Testis (tissue), 3 donors: ENCODE results near the gene CMTM4. TPM values are rescaled to one million over a fixed set of nuclear protein-coding genes. Genes with fewer than 3 reads are reported as not detected.

Experiments
- DNase-seq: peaks from one replicate; pipeline ENCODE4 v3.0.0-alpha.2; 2019
- H3K27ac ChIP-seq, 2 donors: fragments of 200-600 bp; sonication (generic); one replicate each; pipeline ENCODE4 v1.5.1; 2019
- H3K27me3 ChIP-seq: fragments of 200-600 bp; sonication (generic); one replicate; pipeline ENCODE4 v1.5.1; 2019
- H3K36me3 ChIP-seq: fragments of 200-600 bp; sonication (generic); one replicate; pipeline ENCODE4 v1.5.1; 2017; ENCODE audit warnings: low read depth; ENCODE audit errors: missing control alignments
- H3K4me1 ChIP-seq: fragments of 200-600 bp; sonication (generic); one replicate; pipeline ENCODE4 v1.5.1; 2019
- H3K4me3 ChIP-seq, 2 donors: fragments of 200-600 bp; sonication (generic); one replicate each; pipeline ENCODE4 v1.5.1; 2017 to 2019
- H3K9me3 ChIP-seq: fragments of 200-600 bp; sonication (generic); one replicate; pipeline ENCODE4 v1.5.1; 2017
- POLR2A ChIP-seq: fragments of 450-650 bp; IDR thresholded peaks from one replicate; pipeline ENCODE4 v1.6.1; 2017; ENCODE audit warnings: antibody characterized with exemption, mild to moderate bottlenecking, moderate library complexity
- WGBS, 2 donors: methylation state at CpG; one replicate each; pipeline ENCODE4 v1.1.5; 2018; 5-methylcytosine and 5-hydroxymethylcytosine counted together
- intact Hi-C: fragments of 100-400 bp; cut with DNase I; formaldehyde crosslinking; loops from one replicate; pipeline ENCODE4 v1.15.1; 2023; ENCODE audit warnings: low total_unique reads
- polyA plus RNA-seq: library from polyadenylated mRNA; stranded (reverse); fragments of 350-450 nt; fragmentation: Illumina TruSeq; extraction: RNeasy Lipid Tissue Mini Kit (QIAGEN cat#74804); gene quantifications from one replicate; pipeline ENCODE4 v1.2.3, GENCODE V29; 2014; ENCODE audit warnings: low read depth, low replicate concordance; ENCODE audit not compliant: insufficient read depth
- total RNA-seq, 2 donors: library from RNA; depleted of rRNA; stranded (reverse); fragments of >200 nt; gene quantifications; one replicate each; pipeline ENCODE4 v1.2.3, GENCODE V29; 2016
- TF ChIP-seq, protein P1 (sequence below), 3 experiments: fragments of 450-650 bp in 2 of 3; fragments of 200-600 bp in 1 of 3; sonication (generic) in 1 of 3; IDR thresholded peaks; one replicate each; pipeline ENCODE4 v1.5.1; 2016 to 2019; ENCODE audit warnings: antibody characterized with exemption in 3 of 3, mild to moderate bottlenecking in 2 of 3, moderate library complexity in 1 of 3

The CMTM4 gene
- total and polyA plus RNA-seq, 3 donors from 2014 or later: 22.2 to 59.2 (median 50.9) TPM

- no peaks in the 10 kb centered on the region for H3K36me3 ChIP-seq
- peaks cover 13% of the 10 kb centered on the region for H3K4me1 ChIP-seq
- TF ChIP-seq, protein P1, sequence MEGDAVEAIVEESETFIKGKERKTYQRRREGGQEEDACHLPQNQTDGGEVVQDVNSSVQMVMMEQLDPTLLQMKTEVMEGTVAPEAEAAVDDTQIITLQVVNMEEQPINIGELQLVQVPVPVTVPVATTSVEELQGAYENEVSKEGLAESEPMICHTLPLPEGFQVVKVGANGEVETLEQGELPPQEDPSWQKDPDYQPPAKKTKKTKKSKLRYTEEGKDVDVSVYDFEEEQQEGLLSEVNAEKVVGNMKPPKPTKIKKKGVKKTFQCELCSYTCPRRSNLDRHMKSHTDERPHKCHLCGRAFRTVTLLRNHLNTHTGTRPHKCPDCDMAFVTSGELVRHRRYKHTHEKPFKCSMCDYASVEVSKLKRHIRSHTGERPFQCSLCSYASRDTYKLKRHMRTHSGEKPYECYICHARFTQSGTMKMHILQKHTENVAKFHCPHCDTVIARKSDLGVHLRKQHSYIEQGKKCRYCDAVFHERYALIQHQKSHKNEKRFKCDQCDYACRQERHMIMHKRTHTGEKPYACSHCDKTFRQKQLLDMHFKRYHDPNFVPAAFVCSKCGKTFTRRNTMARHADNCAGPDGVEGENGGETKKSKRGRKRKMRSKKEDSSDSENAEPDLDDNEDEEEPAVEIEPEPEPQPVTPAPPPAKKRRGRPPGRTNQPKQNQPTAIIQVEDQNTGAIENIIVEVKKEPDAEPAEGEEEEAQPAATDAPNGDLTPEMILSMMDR (IDR thresholded peaks at IDR 0.05): no peak
- no peak for TF ChIP-seq POLR2A
- DNase-seq: no peak
- no peak overlapping the region for H3K4me3 ChIP-seq
- intact Hi-C loops: no loop called here
- no peaks in the 10 kb centered on the region for H3K9me3 ChIP-seq
- H3K27me3 ChIP-seq: no peaks in the 10 kb centered on the region
- no peak overlapping the region for H3K27ac ChIP-seq
- 45 to 46% methylated on average over 9 of the region's 9 CpGs for WGBS, 2 donors
Measured at GRCh38 chr16:66703406-66704215, 7.1 kb upstream of the CMTM4 start.

DNA sequence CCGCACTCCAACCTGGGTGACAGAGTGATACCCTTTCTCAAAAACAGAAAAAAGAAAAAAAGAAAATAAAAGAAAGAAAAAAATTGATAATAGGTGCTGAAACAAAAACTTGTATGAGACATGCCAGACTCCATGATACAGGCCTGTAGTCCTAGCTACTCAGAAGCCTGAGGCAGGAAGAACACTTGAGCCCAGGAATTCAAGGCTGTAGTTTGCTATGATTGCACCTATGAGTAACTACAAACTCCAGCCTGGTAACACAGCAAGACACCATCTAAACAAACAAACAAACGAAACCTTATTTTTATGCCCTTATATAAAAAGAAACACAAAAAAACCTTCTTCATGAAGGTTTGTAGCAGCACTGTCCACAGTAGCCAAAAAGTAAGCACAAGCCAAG is 5.0 kb upstream of the CMTM4 start:
- WGBS, 2 donors: 83 to 94% methylated on average over 2 of the region's 2 CpGs
- H3K36me3 ChIP-seq: no peaks in the 10 kb centered on the region
- no peak for DNase-seq
- H3K27me3 ChIP-seq: no peaks in the 10 kb centered on the region
- no peak overlapping the region for H3K4me3 ChIP-seq
- H3K27ac ChIP-seq: no peak overlapping the region
- H3K4me1 ChIP-seq: peaks cover 12% of the 10 kb centered on the region
- H3K9me3 ChIP-seq: no peaks in the 10 kb centered on the region
- intact Hi-C loops: no loop called here
- no peak for TF ChIP-seq POLR2A
- TF ChIP-seq, protein P1 (IDR thresholded peaks at IDR 0.05): no peak

DNA sequence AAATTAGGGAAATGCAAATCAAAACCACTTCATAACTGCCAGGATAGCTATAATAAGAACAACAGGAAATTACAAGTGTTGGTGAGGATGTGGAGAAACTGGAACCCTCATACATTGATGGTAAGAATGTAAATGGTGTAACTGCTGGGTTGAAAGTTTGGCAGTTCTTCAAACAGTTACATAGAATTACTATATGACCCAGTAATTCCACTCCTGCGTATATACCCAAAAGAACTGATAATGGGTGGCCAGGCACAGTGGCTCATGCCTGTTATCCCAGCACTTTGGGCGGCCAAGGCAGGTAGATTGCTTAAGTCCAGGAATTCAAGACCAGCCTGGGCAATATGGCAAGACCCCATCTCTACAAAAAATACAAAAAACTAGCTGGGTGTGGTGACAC is 4.5 kb upstream of the CMTM4 start:
- H3K27me3 ChIP-seq: no peaks in the 10 kb centered on the region
- no peak overlapping the region for H3K27ac ChIP-seq

DNA sequence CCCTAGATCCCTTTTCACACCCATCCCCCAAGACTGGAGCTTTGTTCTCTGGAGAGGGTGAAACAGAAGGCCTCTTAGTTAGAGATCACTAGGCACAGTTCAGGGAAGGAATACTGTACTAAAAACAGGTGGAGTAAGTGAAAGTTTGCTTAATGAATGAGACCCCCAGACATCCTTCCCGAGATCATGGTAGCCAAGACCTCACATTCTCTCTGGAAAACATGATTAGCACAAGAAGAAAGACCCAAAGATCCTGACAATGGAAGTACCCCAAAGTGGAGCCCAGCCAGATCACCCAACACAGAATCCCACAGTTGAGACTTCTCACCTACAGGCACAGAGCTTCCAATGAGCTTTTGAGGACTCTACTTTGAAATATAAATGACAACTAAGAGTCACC is 3.4 kb upstream of the CMTM4 start:
- H3K36me3 ChIP-seq: no peaks in the 10 kb centered on the region
- TF ChIP-seq, protein P1 (IDR thresholded peaks at IDR 0.05): no peak
- no peak for TF ChIP-seq POLR2A
- no peak overlapping the region for H3K4me3 ChIP-seq
- peaks cover 15% of the 10 kb centered on the region for H3K4me1 ChIP-seq
- no peak overlapping the region for H3K27ac ChIP-seq
- H3K27me3 ChIP-seq: no peaks in the 10 kb centered on the region
- no peak for DNase-seq
- H3K9me3 ChIP-seq: no peaks in the 10 kb centered on the region
- WGBS, 2 donors: 71 to 80% methylated on average over 1 of the region's 1 CpG
- intact Hi-C loops: no loop called here

More for the DNA sequence above, 4.5 kb upstream of the CMTM4 start:
- peaks cover 7% of the 10 kb centered on the region for H3K4me1 ChIP-seq
- H3K4me3 ChIP-seq: no peak overlapping the region
- intact Hi-C loops: no loop called here
- H3K36me3 ChIP-seq: no peaks in the 10 kb centered on the region
- 81 to 87% methylated on average over 2 of the region's 2 CpGs for WGBS, 2 donors
- no peak for DNase-seq
- no peaks in the 10 kb centered on the region for H3K9me3 ChIP-seq
- no peak for TF ChIP-seq POLR2A
- TF ChIP-seq, protein P1 (IDR thresholded peaks at IDR 0.05): no peak

GRCh38 chr16:66698046-66698445 is 1.5 kb upstream of the CMTM4 start:
- no peaks in the 10 kb centered on the region for H3K9me3 ChIP-seq
- H3K4me1 ChIP-seq: peaks cover 11% of the 10 kb centered on the region
- no peaks in the 10 kb centered on the region for H3K36me3 ChIP-seq
- no peak overlapping the region for H3K4me3 ChIP-seq
- intact Hi-C loops: no loop called here
- no peak for DNase-seq
- WGBS, 2 donors: 79 to 85% methylated on average over 7 of the region's 7 CpGs
- no peak overlapping the region for H3K27ac ChIP-seq
- H3K27me3 ChIP-seq: no peaks in the 10 kb centered on the region
- TF ChIP-seq POLR2A: no peak
- TF ChIP-seq, protein P1 (IDR thresholded peaks at IDR 0.05): no peak
